ENCODE results near the gene RFK.

DNA sequence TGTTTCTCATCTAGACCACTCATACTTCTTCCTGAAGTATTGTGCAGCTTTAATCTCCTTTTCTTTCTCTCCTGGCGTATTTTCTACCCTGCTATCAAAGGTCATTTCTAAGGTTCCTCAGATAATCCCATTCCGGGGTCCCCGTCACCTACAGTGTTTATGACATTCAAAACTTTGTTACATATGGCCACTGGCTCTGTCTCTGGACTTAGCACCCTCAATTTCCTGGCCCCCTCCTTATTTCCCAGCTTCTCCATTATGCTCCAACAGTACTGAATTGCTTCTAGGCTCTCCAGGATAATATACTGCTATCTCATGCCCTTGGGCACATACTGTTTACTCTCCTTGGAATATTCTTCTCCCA lies 31.2 kb downstream of the RFK start:
- TF ChIP-seq POLR2A (IDR thresholded peaks at IDR 0.05), result no peak
- TF ChIP-seq, protein P1, sequence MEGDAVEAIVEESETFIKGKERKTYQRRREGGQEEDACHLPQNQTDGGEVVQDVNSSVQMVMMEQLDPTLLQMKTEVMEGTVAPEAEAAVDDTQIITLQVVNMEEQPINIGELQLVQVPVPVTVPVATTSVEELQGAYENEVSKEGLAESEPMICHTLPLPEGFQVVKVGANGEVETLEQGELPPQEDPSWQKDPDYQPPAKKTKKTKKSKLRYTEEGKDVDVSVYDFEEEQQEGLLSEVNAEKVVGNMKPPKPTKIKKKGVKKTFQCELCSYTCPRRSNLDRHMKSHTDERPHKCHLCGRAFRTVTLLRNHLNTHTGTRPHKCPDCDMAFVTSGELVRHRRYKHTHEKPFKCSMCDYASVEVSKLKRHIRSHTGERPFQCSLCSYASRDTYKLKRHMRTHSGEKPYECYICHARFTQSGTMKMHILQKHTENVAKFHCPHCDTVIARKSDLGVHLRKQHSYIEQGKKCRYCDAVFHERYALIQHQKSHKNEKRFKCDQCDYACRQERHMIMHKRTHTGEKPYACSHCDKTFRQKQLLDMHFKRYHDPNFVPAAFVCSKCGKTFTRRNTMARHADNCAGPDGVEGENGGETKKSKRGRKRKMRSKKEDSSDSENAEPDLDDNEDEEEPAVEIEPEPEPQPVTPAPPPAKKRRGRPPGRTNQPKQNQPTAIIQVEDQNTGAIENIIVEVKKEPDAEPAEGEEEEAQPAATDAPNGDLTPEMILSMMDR (IDR thresholded peaks at IDR 0.05), result no peak

All from heart left ventricle (tissue), 13 donors.